Sigmoid colon (tissue), 4 donors: ENCODE data around the gene SAMD4A.

Experiments
- EP300 ChIP-seq, 4 donors: sonication (generic); formaldehyde crosslinking; IDR thresholded peaks; one replicate each; pipeline ENCODE4 v1.6.1; 2017; ENCODE audit warnings: antibody characterized with exemption in 4 of 4
- POLR2A ChIP-seq, 2 donors: fragments of 450-650 bp; IDR thresholded peaks; one replicate each; pipeline ENCODE4 v1.6.1; 2016; ENCODE audit warnings: antibody characterized with exemption in 2 of 2, mild to moderate bottlenecking in 2 of 2, moderate library complexity in 2 of 2
- POLR2AphosphoS5 ChIP-seq, 4 donors: sonication (generic); formaldehyde crosslinking; IDR thresholded peaks; one replicate each; pipeline ENCODE4 v1.6.1; 2017; ENCODE audit warnings: antibody characterized with exemption in 4 of 4
- TF ChIP-seq, protein P1 (sequence below), 4 experiments: fragments of 450-650 bp in 3 of 4; fragments of 200-600 bp in 1 of 4; IDR thresholded peaks; one replicate each; pipeline ENCODE4 v1.5.1; 2016 to 2019; ENCODE audit warnings: antibody characterized with exemption in 4 of 4, mild to moderate bottlenecking in 3 of 4, moderate library complexity in 2 of 4

DNA sequence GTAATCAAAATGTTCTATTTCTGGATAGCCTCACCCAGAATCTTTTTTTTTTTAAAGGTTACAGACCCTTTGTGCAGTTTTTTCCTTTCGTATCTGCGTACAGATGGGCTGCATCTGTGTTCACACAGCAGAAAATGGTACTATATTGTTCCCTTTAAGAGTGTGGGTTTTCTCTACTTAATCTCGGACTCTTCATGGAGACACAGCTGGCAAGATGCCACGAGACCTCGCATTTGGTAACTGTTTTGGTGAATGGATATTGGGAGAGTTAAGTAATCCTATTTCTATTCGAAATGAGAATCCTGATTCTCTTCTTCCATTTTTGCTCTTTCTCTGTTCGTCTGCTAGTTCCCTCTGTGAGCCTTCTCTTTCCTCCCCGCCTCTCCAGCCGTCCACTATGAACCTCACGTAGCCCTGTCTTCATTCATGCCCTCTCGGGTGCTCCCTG, 85.7 kb downstream of the SAMD4A start:
- TF ChIP-seq, protein P1, sequence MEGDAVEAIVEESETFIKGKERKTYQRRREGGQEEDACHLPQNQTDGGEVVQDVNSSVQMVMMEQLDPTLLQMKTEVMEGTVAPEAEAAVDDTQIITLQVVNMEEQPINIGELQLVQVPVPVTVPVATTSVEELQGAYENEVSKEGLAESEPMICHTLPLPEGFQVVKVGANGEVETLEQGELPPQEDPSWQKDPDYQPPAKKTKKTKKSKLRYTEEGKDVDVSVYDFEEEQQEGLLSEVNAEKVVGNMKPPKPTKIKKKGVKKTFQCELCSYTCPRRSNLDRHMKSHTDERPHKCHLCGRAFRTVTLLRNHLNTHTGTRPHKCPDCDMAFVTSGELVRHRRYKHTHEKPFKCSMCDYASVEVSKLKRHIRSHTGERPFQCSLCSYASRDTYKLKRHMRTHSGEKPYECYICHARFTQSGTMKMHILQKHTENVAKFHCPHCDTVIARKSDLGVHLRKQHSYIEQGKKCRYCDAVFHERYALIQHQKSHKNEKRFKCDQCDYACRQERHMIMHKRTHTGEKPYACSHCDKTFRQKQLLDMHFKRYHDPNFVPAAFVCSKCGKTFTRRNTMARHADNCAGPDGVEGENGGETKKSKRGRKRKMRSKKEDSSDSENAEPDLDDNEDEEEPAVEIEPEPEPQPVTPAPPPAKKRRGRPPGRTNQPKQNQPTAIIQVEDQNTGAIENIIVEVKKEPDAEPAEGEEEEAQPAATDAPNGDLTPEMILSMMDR (IDR thresholded peaks at IDR 0.05) = no peak
- TF ChIP-seq POLR2A (IDR thresholded peaks at IDR 0.05) = no peak
- no peak for TF ChIP-seq EP300 (IDR thresholded peaks at IDR 0.05)
- TF ChIP-seq POLR2AphosphoS5 (IDR thresholded peaks at IDR 0.05) = peak in 1 of 4 donors; percentile 1
